RWPE1 (cell line): ENCODE measurements around the gene LRRC25.
A peak's percentile ranks its signal among the peaks of the same experiment; 100 is the strongest.
"Not testable (repeated sequence)": the region's sequence is repeated elsewhere in the genome, so short reads cannot be mapped to it uniquely, and the experiment has no call there.

Source experiments
- CTCF ChIA-PET: fragments of 350-600 bp; sonication (Branson Sonifier 250); formaldehyde crosslinking; extraction: SDS; loops from one replicate; lab custom pipeline; 2021; lab: Yijun Ruan, JAX
- POLR2A ChIA-PET: fragments of 400-600 bp; formaldehyde crosslinking; extraction: SDS; loops from one replicate; lab custom pipeline; 2020; ENCODE audit warnings: antibody characterized with exemption; ENCODE audit not compliant: low non-redundant PET; lab: Yijun Ruan, JAX
- DNase-seq: peaks from one replicate; pipeline ENCODE4 v3.0.0; 2012; ENCODE audit warnings: low spot score
- H3K27ac ChIP-seq: fragments of 450-650 bp; 2 replicates; pipeline ENCODE4 v1.5.1; 2017
- TF ChIP-seq, protein P1 (sequence below): fragments of 450-650 bp; conservative IDR thresholded peaks from 2 replicates; pipeline ENCODE4 v1.5.1; 2017; ENCODE audit warnings: low read depth, mild to moderate bottlenecking

The LRRC25 gene

DNA sequence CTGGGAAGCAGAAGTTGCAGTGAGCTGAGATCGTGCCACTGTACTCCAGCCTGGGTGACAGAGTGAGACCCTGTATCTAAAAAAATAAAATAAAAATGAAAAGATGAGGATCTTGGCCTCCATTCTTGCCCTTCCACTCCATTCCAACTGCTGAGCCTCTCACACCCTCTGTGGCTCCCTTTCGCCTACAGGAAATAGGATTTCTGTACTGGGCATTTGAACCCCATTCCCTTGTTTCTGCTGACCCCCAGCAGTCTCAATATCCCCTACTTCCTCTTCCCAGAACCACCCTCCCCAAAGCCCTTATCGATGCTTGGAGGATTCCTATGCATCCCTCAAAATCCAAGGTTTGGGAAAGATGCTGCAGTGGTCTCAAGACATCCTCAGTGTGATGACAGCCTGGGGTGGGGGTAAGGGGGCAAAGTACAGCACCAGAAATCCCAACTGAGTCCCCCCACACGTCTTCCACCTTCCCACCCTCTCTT is 24.0 kb downstream of the LRRC25 start:
- TF ChIP-seq, protein P1, sequence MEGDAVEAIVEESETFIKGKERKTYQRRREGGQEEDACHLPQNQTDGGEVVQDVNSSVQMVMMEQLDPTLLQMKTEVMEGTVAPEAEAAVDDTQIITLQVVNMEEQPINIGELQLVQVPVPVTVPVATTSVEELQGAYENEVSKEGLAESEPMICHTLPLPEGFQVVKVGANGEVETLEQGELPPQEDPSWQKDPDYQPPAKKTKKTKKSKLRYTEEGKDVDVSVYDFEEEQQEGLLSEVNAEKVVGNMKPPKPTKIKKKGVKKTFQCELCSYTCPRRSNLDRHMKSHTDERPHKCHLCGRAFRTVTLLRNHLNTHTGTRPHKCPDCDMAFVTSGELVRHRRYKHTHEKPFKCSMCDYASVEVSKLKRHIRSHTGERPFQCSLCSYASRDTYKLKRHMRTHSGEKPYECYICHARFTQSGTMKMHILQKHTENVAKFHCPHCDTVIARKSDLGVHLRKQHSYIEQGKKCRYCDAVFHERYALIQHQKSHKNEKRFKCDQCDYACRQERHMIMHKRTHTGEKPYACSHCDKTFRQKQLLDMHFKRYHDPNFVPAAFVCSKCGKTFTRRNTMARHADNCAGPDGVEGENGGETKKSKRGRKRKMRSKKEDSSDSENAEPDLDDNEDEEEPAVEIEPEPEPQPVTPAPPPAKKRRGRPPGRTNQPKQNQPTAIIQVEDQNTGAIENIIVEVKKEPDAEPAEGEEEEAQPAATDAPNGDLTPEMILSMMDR, result no peak
- peak overlapping the region; percentile 93 for H3K27ac ChIP-seq
- no peak for DNase-seq
- ChIA-PET POLR2A (interaction anchor here (0.9 kb wide), 1 partner anchor 7 kb away, joined by 3 read pairs; no protein-coding TSS in a partner anchor), CTCF (no interaction called here)

DNA sequence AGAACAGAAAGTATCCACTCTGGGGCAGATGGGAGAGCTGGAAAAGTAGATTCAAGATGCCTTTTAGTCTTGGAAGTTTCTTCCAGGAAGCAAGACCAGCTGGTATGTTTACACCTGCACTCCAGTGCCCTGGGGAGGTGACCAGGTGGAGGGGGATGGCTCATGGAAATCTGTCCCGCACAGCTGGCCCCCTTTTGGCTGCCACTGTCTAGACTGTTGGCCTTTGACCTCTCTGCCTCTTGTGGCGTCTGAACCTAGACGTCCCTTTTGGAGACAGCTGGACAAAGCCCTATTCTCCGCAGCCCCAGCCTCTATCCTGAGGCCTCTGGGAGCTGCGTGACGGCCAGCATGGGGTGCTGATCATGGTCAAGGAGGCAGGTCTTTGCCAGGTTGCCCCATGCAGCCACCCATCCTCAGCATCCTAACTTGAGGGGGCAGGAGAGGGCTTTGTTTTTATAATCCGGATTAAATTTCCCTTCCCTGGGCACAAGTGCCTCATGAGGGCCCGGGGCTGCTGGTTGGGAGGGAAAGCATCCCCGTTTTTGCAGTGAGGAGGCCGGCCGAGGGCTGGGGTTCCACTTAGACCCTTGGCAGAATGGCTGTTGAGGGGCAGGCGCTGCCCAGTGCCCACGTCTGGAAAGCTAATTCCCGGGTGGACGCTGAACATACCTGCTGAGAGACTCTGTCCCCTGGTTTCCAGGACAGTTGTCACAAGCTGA is 28.8 kb downstream of the LRRC25 start:
- peak overlapping the region; percentile 93 for H3K27ac ChIP-seq
- POLR2A ChIA-PET, result interaction anchor here (0.6 kb wide), 1 partner anchor 17 kb away, joined by 4 read pairs; the partner anchor contains the start of gene GDF15
- no peak for DNase-seq
- TF ChIP-seq, protein P1, result no peak
- CTCF ChIA-PET, result interaction anchor here (0.5 to 0.7 kb wide), 4 partner anchors 16 to 478 kb away, joined by 3 read pairs; no protein-coding TSS in a partner anchor

DNA sequence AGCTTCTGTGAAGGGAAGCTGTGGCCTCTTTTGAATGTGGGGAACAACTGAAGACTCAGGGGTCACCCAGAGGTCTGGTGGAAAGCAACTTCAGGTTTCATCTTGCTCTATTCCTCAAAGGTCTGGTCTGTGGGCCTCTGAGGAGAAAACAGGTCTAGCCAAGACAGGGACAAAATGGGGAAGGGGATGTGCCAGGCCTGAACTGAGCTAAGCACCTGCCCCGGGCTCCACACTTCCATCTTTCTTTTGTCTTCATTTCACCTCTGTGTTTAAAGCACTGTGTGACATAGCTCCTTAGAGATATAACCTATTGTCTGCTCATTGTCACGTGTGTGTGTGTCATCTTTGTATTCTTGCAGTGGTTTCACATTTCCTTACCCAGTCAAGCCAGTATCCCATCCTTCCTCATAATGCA is 31.4 kb downstream of the LRRC25 start:
- peak overlapping the region; percentile 93 for H3K27ac ChIP-seq
- ChIA-PET POLR2A (interaction anchor here (0.8 kb wide), 1 partner anchor 8 kb away, joined by 3 read pairs; no protein-coding TSS in a partner anchor), CTCF (interaction anchor here (0.6 kb wide), 2 partner anchors 20 to 53 kb away, joined by 3 to 6 read pairs; partner anchors contain the start of genes GDF15 and SSBP4)
- TF ChIP-seq, protein P1, result no peak
- DNase-seq, result no peak

DNA sequence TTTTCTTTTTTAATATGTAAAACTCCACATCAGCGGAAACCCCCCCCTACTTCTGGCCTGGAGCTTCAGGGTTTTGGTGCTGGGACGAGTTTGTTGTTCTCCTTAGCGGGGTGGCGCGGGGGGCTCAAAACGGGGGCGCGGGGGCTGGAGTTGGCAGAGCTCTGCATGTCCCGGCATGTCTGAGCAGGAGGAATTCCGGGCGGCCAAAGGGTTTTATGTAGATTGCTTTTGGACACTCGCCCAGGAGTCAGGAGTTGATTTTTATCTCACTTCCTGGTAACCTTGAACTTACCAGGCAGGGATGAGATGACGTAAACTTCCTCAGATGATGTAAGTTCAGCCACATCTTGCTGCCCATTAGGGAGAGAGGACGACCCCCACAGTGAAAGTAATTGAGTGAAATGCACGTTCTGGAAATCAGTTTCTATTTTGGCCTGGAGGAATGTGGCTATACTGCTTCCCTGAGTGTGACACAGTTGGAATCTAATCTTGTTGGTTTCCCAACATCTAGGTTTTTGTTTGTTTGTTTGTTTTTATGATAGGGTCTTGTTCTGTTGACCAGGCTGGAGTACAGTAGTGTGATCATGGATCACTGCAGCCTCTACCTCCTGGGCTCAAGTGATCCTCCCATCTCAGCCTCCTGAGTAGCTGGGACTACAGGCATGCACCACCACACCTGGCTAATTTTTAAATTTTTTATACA is 32.4 kb downstream of the LRRC25 start:
- CTCF ChIA-PET, result interaction anchor here (0.5 to 1.0 kb wide), 4 partner anchors 15 to 46 kb away, joined by 3 to 5 read pairs (median 4); partner anchors contain the start of gene GDF15
- DNase-seq, result peak; percentile 90
- TF ChIP-seq, protein P1, result no peak
- H3K27ac ChIP-seq, result peak overlapping the region; percentile 93
- POLR2A ChIA-PET, result interaction anchor here (0.6 to 1.1 kb wide), 3 partner anchors 21 to 173 kb away, joined by 3 to 9 read pairs (median 3); partner anchors contain the start of genes GDF15 and JUND

DNA sequence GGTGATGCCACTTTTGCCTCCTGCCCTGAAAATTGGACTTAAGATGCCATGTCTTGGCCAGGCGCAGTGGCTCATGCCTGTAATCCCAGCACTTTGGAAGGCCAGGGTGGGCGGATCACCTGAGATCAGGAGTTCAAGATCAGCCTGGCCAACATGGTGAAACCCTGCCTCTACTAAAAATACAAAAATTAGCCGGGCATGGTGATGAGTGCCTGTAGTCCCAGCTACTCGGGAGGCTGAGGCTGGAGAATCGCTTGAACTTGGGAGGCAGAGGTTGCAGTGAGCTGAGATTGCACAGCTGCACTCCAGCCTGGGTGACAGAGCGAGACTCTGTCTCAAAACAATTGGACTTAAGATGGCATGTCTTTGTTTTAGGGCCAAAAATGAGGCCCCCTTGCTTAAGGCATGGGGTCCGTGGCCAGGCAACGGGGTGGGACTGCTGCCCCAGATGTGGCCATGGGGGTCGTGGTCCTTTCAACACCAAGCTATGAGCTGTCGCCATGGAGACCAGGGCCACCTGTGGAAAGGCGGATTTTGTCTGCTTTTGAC is 33.1 kb downstream of the LRRC25 start:
- DNase-seq, result not testable (repeated sequence)
- POLR2A ChIA-PET, result interaction anchor here (0.6 to 1.1 kb wide), 3 partner anchors 21 to 173 kb away, joined by 3 to 9 read pairs (median 3); partner anchors contain the start of genes GDF15 and JUND
- CTCF ChIA-PET, result interaction anchor here (0.6 to 1.0 kb wide), 5 partner anchors 11 to 225 kb away, joined by 3 to 5 read pairs (median 3); partner anchors contain the start of gene GDF15
- peak overlapping the region; percentile 93 for H3K27ac ChIP-seq

DNA sequence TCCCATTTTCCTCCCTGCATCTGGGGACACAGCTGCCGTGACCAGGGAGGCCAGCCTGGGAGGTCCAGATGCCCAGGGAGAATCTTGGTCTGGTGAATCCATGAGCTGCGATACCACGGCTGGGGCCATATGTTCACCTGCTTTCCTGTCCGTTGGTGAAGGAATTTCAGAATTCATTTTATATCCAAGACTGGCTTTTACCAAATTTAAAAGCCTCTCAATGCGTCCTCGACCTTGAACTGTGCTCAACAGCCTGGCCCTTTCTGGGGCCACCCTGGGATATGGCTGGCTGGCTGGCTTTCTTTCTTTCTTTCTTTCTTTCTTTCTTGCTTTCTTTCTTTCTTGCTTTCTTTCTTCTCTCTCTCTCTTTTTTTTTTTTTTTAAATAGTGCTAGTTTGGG is 33.6 kb downstream of the LRRC25 start:
- ChIA-PET CTCF (interaction anchor here (0.6 kb wide), 2 partner anchors 10 to 225 kb away, joined by 3 read pairs; no protein-coding TSS in a partner anchor), POLR2A (interaction anchor here (0.9 to 1.1 kb wide), 2 partner anchors 22 to 82 kb away, joined by 3 read pairs; partner anchors contain the start of genes GDF15 and JUND)
- H3K27ac ChIP-seq, result peak overlapping the region; percentile 93
- TF ChIP-seq, protein P1, result no peak
- no peak for DNase-seq
